ENCODE results near the gene GSTA4.

DNA sequence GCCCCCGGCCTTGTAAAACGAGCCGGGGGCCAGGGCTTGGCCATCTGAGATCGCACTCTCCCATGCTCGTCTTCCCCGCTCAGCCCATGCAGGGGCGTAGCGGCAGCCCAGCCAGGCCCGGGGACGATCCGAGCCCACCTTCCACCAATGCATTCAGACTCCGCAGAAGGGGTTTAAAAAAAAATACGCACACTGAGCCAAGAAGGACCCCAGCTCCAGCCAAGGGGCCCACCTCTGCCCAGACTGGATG is 320 bp downstream of the GSTA4 start:
- TF ChIP-seq, protein P1, sequence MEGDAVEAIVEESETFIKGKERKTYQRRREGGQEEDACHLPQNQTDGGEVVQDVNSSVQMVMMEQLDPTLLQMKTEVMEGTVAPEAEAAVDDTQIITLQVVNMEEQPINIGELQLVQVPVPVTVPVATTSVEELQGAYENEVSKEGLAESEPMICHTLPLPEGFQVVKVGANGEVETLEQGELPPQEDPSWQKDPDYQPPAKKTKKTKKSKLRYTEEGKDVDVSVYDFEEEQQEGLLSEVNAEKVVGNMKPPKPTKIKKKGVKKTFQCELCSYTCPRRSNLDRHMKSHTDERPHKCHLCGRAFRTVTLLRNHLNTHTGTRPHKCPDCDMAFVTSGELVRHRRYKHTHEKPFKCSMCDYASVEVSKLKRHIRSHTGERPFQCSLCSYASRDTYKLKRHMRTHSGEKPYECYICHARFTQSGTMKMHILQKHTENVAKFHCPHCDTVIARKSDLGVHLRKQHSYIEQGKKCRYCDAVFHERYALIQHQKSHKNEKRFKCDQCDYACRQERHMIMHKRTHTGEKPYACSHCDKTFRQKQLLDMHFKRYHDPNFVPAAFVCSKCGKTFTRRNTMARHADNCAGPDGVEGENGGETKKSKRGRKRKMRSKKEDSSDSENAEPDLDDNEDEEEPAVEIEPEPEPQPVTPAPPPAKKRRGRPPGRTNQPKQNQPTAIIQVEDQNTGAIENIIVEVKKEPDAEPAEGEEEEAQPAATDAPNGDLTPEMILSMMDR (IDR thresholded peaks at IDR 0.05; ENCODE audit: insufficient read depth, low read depth, low read length) = no peak
- TF ChIP-seq EZH2 (IDR thresholded peaks at IDR 0.05; ENCODE audit: insufficient read depth, low read length) = no peak

Data from astrocyte (in vitro differentiated cells and primary cell).